Hepatocyte (in vitro differentiated cells): Measurements from ENCODE around the gene SPRED2. TPM values are rescaled to one million over a fixed set of nuclear protein-coding genes. Genes with fewer than 3 reads are reported as not detected.

Source experiments
- DNase-seq: peaks from one replicate; pipeline ENCODE4 v3.0.0-alpha.2; 2016; ENCODE audit warnings: low spot score
- H2AFZ ChIP-seq: fragments of 200-600 bp; sonication (generic); 2 replicates; pipeline ENCODE4 v1.6.0; 2016; ENCODE audit warnings: antibody characterized with exemption, mild to moderate bottlenecking
- H3K27ac ChIP-seq: fragments of 200-600 bp; sonication (generic); 2 replicates; pipeline ENCODE4 v1.5.1; 2016; ENCODE audit warnings: mild to moderate bottlenecking
- H3K27me3 ChIP-seq: fragments of 200-600 bp; sonication (generic); 2 replicates; pipeline ENCODE4 v1.6.1; 2016
- H3K36me3 ChIP-seq: fragments of 200-600 bp; sonication (generic); replicated peaks from 2 replicates; pipeline ENCODE4 v1.5.1; 2016; ENCODE audit warnings: low read depth; ENCODE audit not compliant: insufficient read depth
- H3K4me1 ChIP-seq: fragments of 200-600 bp; sonication (generic); 2 replicates; pipeline ENCODE4 v1.5.1; 2016; ENCODE audit warnings: mild to moderate bottlenecking, moderate library complexity; ENCODE audit not compliant: insufficient read depth
- H3K4me2 ChIP-seq: fragments of 200-600 bp; sonication (generic); 2 replicates; pipeline ENCODE4 v1.6.0; 2016
- H3K4me3 ChIP-seq: fragments of 200-600 bp; sonication (generic); 2 replicates; pipeline ENCODE4 v1.5.1; 2016; ENCODE audit warnings: mild to moderate bottlenecking
- H3K79me2 ChIP-seq: fragments of 200-600 bp; sonication (generic); 2 replicates; pipeline ENCODE4 v1.6.0; 2017; ENCODE audit warnings: mild to moderate bottlenecking
- H3K9me2 ChIP-seq: fragments of 200-600 bp; sonication (generic); replicated peaks from 2 replicates; pipeline ENCODE4 v1.6.0; 2017; ENCODE audit warnings: mild to moderate bottlenecking; ENCODE audit not compliant: insufficient read depth
- H3K9me3 ChIP-seq: fragments of 200-600 bp; sonication (generic); 2 replicates; pipeline ENCODE4 v1.5.1; 2016; ENCODE audit warnings: low read depth, mild to moderate bottlenecking
- H4K20me1 ChIP-seq: fragments of 200-600 bp; sonication (generic); 2 replicates; pipeline ENCODE4 v1.6.0; 2016; ENCODE audit warnings: mild to moderate bottlenecking; ENCODE audit not compliant: insufficient read depth, poor library complexity, severe bottlenecking
- CTCF ChIP-seq: fragments of 200-600 bp; sonication (generic); IDR thresholded peaks from 2 replicates; pipeline ENCODE4 v1.5.1; 2016; ENCODE audit warnings: antibody characterized with exemption, mild to moderate bottlenecking; ENCODE audit not compliant: poor library complexity
- EZH2 ChIP-seq: fragments of 200-600 bp; sonication (generic); IDR thresholded peaks from 2 replicates; pipeline ENCODE4 v1.6.1; 2016; ENCODE audit warnings: antibody characterized with exemption, mild to moderate bottlenecking, borderline replicate concordance
- EZH2phosphoT487 ChIP-seq: fragments of 200-600 bp; sonication (generic); IDR thresholded peaks from one replicate; pipeline ENCODE4 v1.6.1; 2018; ENCODE audit warnings: antibody characterized with exemption, mild to moderate bottlenecking, low read depth, moderate library complexity; ENCODE audit not compliant: unreplicated experiment, severe bottlenecking
- WGBS: methylation state at CpG from one replicate; pipeline ENCODE4 v1.1.6; 2016; ENCODE audit warnings: low lambda C conversion rate; ENCODE audit errors: missing lambda C conversion rate; 5-methylcytosine and 5-hydroxymethylcytosine counted together
- polyA plus RNA-seq: library from polyadenylated mRNA; unstranded; fragments of >200 nt; fragmentation: Nextera tagmentation; extraction: Ambion mirVana; gene quantifications from 2 replicates; pipeline ENCODE4 v1.2.1, GENCODE V29; 2016
- total RNA-seq: library from RNA; depleted of rRNA; stranded (reverse); fragments of >200 nt; gene quantifications from 2 replicates; pipeline ENCODE4 v1.2.3, GENCODE V29; 2014

The SPRED2 gene
- total and polyA plus RNA-seq, 2 experiments from 2014 or later: 12.7 to 14.1 TPM

GRCh38 chr2:65300761-65301711 is 131.4 kb downstream of the SPRED2 start:
- no peaks in the 10 kb centered on the region for H3K9me3 ChIP-seq
- no peaks in the 10 kb centered on the region for H3K79me2 ChIP-seq
- H4K20me1 ChIP-seq: no peaks in the 10 kb centered on the region
- peak overlapping the region; percentile 68 for H3K27ac ChIP-seq
- WGBS: 26% methylated on average over 20 of the region's 20 CpGs
- H3K4me3 ChIP-seq: no peak overlapping the region
- peak overlapping the region; percentile 48 for H3K4me2 ChIP-seq
- no peaks in the 10 kb centered on the region for H3K27me3 ChIP-seq
- H3K9me2 ChIP-seq: no peaks in the 10 kb centered on the region
- peaks cover 22% of the 10 kb centered on the region for H3K4me1 ChIP-seq
- H3K36me3 ChIP-seq: no peaks in the 10 kb centered on the region
- H2AFZ ChIP-seq: no peak overlapping the region
- DNase-seq: peak; percentile 64
- TF ChIP-seq CTCF (no peak), EZH2 (no peak), EZH2phosphoT487 (no peak)

GRCh38 chr2:65300134-65300760 is 132.2 kb downstream of the SPRED2 start:
- no peaks in the 10 kb centered on the region for H3K36me3 ChIP-seq
- no peak for DNase-seq
- peak overlapping the region; percentile 68 for H3K27ac ChIP-seq
- H3K4me3 ChIP-seq: no peak overlapping the region
- H3K4me2 ChIP-seq: peak overlapping the region; percentile 48
- 83% methylated on average over 16 of the region's 16 CpGs for WGBS
- H2AFZ ChIP-seq: no peak overlapping the region
- no peaks in the 10 kb centered on the region for H3K9me2 ChIP-seq
- H3K27me3 ChIP-seq: no peaks in the 10 kb centered on the region
- TF ChIP-seq EZH2 (no peak), EZH2phosphoT487 (no peak), CTCF (no peak)
- H3K4me1 ChIP-seq: peaks cover 22% of the 10 kb centered on the region
- H3K79me2 ChIP-seq: no peaks in the 10 kb centered on the region
- H3K9me3 ChIP-seq: no peaks in the 10 kb centered on the region
- no peaks in the 10 kb centered on the region for H4K20me1 ChIP-seq

GRCh38 chr2:65299246-65299645 is 133.2 kb downstream of the SPRED2 start:
- 90% methylated on average over 7 of the region's 7 CpGs for WGBS
- Histone ChIP-seq H2AFZ (no peak overlapping the region), H3K27me3 (no peaks in the 10 kb centered on the region)

More at GRCh38 chr2:65299246-65299645, 133.2 kb downstream of the SPRED2 start:
- Histone ChIP-seq H3K27ac (no peak overlapping the region), H3K36me3 (no peaks in the 10 kb centered on the region), H3K4me3 (no peak overlapping the region), H3K9me2 (no peaks in the 10 kb centered on the region), H3K9me3 (no peaks in the 10 kb centered on the region), H3K79me2 (no peaks in the 10 kb centered on the region), H3K4me2 (no peak overlapping the region), H4K20me1 (no peaks in the 10 kb centered on the region), H3K4me1 (peaks cover 25% of the 10 kb centered on the region)
- TF ChIP-seq EZH2phosphoT487 (no peak), EZH2 (no peak), CTCF (no peak)
- no peak for DNase-seq
